Spleen (tissue), 11 donors: ENCODE results near the gene HJURP. TPM values are rescaled to one million over a fixed set of nuclear protein-coding genes. Genes with fewer than 3 reads are reported as not detected.

Source experiments
- DNase-seq: peaks from one replicate; pipeline ENCODE4 v3.0.0-alpha.2; 2020
- H3K27ac ChIP-seq, 8 donors: fragments of 200-600 bp; sonication (generic) in 7 of 8; 1 replicate in 4 of 8; 2 replicates in 4 of 8; pipeline versions ENCODE4 v1.5.0 to v1.8.0; 2016 to 2021; ENCODE audit warnings: inconsistent platforms in 4 of 8, mild to moderate bottlenecking in 4 of 8, moderate library complexity in 1 of 8
- H3K27me3 ChIP-seq, 7 donors: fragments of 200-600 bp; sonication (generic) in 6 of 7; replicated peaks in 1 of 7; 1 replicate in 4 of 7; 2 replicates in 3 of 7; pipeline versions ENCODE4 v1.5.0 to v1.8.0; 2016 to 2021; ENCODE audit warnings: inconsistent platforms in 3 of 7, mild to moderate bottlenecking in 1 of 7
- H3K36me3 ChIP-seq, 6 donors: fragments of 200-600 bp; sonication (generic) in 5 of 6; 1 replicate in 4 of 6; 2 replicates in 2 of 6; pipeline versions ENCODE4 v1.5.0 to v1.8.0; 2016 to 2021; ENCODE audit warnings: inconsistent platforms in 2 of 6
- H3K4me1 ChIP-seq, 6 donors: fragments of 200-600 bp; sonication (generic) in 5 of 6; 1 replicate in 3 of 6; 2 replicates in 3 of 6; pipeline versions ENCODE4 v1.5.0 to v1.8.0; 2016 to 2021; ENCODE audit warnings: inconsistent platforms in 3 of 6
- H3K4me3 ChIP-seq, 8 donors: fragments of 200-600 bp; sonication (generic) in 7 of 8; 1 replicate in 4 of 8; 2 replicates in 4 of 8; pipeline versions ENCODE4 v1.5.0 to v1.8.0; 2016 to 2021; ENCODE audit warnings: inconsistent platforms in 4 of 8, mild to moderate bottlenecking in 4 of 8, moderate library complexity in 2 of 8
- H3K9me3 ChIP-seq, 8 donors: fragments of 200-600 bp; sonication (generic) in 7 of 8; 1 replicate in 4 of 8; 2 replicates in 4 of 8; pipeline versions ENCODE4 v1.5.0 to v1.8.0; 2016 to 2021; ENCODE audit warnings: inconsistent platforms in 4 of 8
- CTCF ChIP-seq, 11 experiments: fragments of 200-600 bp in 7 of 11; fragments of 450-650 bp in 4 of 11; sonication (generic) in 4 of 11; IDR thresholded peaks in 8 of 11; conservative IDR thresholded peaks in 3 of 11; 1 replicate in 7 of 11; 2 replicates in 4 of 11; pipeline versions ENCODE4 v1.4.0 to v1.8.0; 2016 to 2021; ENCODE audit warnings: antibody characterized with exemption in 11 of 11, inconsistent platforms in 4 of 11, mild to moderate bottlenecking in 1 of 11
- POLR2A ChIP-seq, 3 donors: fragments of 450-650 bp; IDR thresholded peaks; one replicate each; pipeline ENCODE4 v1.5.1; 2017; ENCODE audit warnings: antibody characterized with exemption in 3 of 3, mild to moderate bottlenecking in 1 of 3
- POLR2AphosphoS5 ChIP-seq, 3 donors: sonication (generic); formaldehyde crosslinking; IDR thresholded peaks; one replicate each; pipeline ENCODE4 v1.5.1; 2017; ENCODE audit warnings: antibody characterized with exemption in 3 of 3
- WGBS, 5 donors: extraction: QIAGEN DNeasy Blood & Tissue Kit in 3 of 5; methylation state at CpG; one replicate each; pipeline versions ENCODE4 v1.1.5 to v1.1.7; 2013 to 2018; 5-methylcytosine and 5-hydroxymethylcytosine counted together
- intact Hi-C: fragments of 100-400 bp; cut with DNase I; formaldehyde crosslinking; loops from one replicate; pipeline ENCODE4 v1.15.0; 2023; ENCODE audit warnings: low total_unique reads
- polyA plus RNA-seq, 3 donors: library from polyadenylated mRNA; stranded (reverse); fragments of 200-250 nt; gene quantifications; one replicate each; pipeline ENCODE4 v1.2.1, GENCODE V29; 2013
- total RNA-seq, 7 donors: library from RNA; depleted of rRNA in 3 of 7; stranded (reverse); fragments of >200 nt in 3 of 7; fragmentation: NEBNext Ultra II Directional in 4 of 7; extraction: Animal tissue kit (Norgen Biotek cat#: 25700) in 4 of 7; gene quantifications; one replicate each; pipeline versions ENCODE4 v1.1.0 to v1.2.1, GENCODE V29; 2016 to 2021
- donor health status: healthy with polysubstance abuse.
- donor health status: DM: no; HTN: no; CAD: no; lungs with moderate emphysema.
- donor health status: DM: no; HTN: no; CAD: no.
- donor health status: Bipolar disorder and iron deficiency.
- donor health status: healthy.
- donor health status: DM: no; HTN: no; CAD: no.
- donor health status: DM: yes; HTN: yes; CAD: no.

HJURP gene
- total and polyA plus RNA-seq, 10 donors = 1.4 to 7.4 (median 5.2) TPM

- DNase-seq = peak; percentile 83
- Histone ChIP-seq H3K36me3 (peaks cover 0 to 4% (median 0%) of the 10 kb centered on the region in 6 donors), H3K27ac (peak within 1 kb of the TSS in 4 of 8 donors; percentile 47 to 62 (median 54)), H3K4me1 (peaks cover 0 to 14% (median 1%) of the 10 kb centered on the region in 6 donors), H3K9me3 (peaks cover 0 to 44% (median 28%) of the 10 kb centered on the region in 8 donors), H3K27me3 (peaks cover 0 to 27% (median 0%) of the 10 kb centered on the region in 7 donors), H3K4me3 (peak within 1 kb of the TSS; percentile 31 to 71 (median 43))
- WGBS, 5 donors = 12 to 16% (median 12%) methylated on average over 50 of the region's 50 CpGs
- intact Hi-C loops = no loop called here
- TF ChIP-seq POLR2A (IDR thresholded peaks at IDR 0.05) = no peak
- TF ChIP-seq CTCF (IDR thresholded peaks at IDR 0.05 in 8 of 11, conservative IDR thresholded peaks at IDR 0.05 in 3 of 11) = no peak
- TF ChIP-seq POLR2AphosphoS5 (IDR thresholded peaks at IDR 0.05) = peak; percentile 68 to 76 (median 74)
Measured at GRCh38 chr2:233867993-233868532, 13.7 kb upstream of the HJURP start, which contains the start of gene MSL3B. TSS of gene MSL3B (minus strand) at chr2:233868386.

DNA sequence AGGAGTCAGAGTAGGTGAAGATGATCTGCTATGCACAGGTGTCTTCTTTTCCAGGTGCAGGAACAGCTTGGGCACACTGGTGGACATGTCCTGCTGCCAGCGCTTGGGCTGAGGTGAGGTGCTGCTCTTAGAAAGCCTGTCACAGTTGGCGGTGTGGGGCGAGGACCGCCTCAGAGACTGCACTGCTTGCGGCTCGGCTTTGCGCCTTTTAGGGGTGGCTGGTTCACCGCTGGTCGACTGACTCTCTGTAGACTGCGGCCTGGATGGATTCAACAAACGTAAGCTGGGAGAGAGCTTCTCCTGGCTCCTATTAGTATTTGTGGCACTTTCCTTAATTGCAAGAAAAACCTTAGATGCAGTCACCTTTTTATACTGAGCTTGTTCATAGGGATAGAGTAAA, 12.1 kb upstream of the HJURP start:
- Histone ChIP-seq H3K9me3 (peaks cover 0 to 44% (median 28%) of the 10 kb centered on the region in 8 donors), H3K4me3 (no peak overlapping the region), H3K36me3 (peaks cover 0 to 4% (median 0%) of the 10 kb centered on the region in 6 donors), H3K27ac (no peak overlapping the region), H3K4me1 (peaks cover 0 to 14% (median 1%) of the 10 kb centered on the region in 6 donors), H3K27me3 (peaks cover 0 to 25% (median 0%) of the 10 kb centered on the region in 7 donors)
- TF ChIP-seq CTCF (IDR thresholded peaks at IDR 0.05 in 8 of 11, conservative IDR thresholded peaks at IDR 0.05 in 3 of 11) (no peak), POLR2A (IDR thresholded peaks at IDR 0.05) (no peak), POLR2AphosphoS5 (IDR thresholded peaks at IDR 0.05) (no peak)
- intact Hi-C loops = no loop called here
- WGBS, 5 donors = 95 to 98% (median 97%) methylated on average over 11 of the region's 11 CpGs
- no peak for DNase-seq

- WGBS, 5 donors = 83 to 94% (median 92%) methylated on average over 3 of the region's 3 CpGs
- peaks cover 0 to 43% (median 28%) of the 10 kb centered on the region in 8 donors for H3K9me3 ChIP-seq
- no peak overlapping the region for H3K27ac ChIP-seq
- intact Hi-C loops = no loop called here
- H3K4me1 ChIP-seq = peaks cover 0 to 14% (median 1%) of the 10 kb centered on the region in 6 donors
- no peak overlapping the region for H3K4me3 ChIP-seq
- peaks cover 0 to 19% (median 0%) of the 10 kb centered on the region in 7 donors for H3K27me3 ChIP-seq
- TF ChIP-seq CTCF (IDR thresholded peaks at IDR 0.05 in 8 of 11, conservative IDR thresholded peaks at IDR 0.05 in 3 of 11) = no peak
- no peak for TF ChIP-seq POLR2AphosphoS5 (IDR thresholded peaks at IDR 0.05)
- no peak for TF ChIP-seq POLR2A (IDR thresholded peaks at IDR 0.05)
- no peak for DNase-seq
- peaks cover 0 to 4% (median 0%) of the 10 kb centered on the region in 6 donors for H3K36me3 ChIP-seq
Measured at GRCh38 chr2:233865838-233866237, 11.5 kb upstream of the HJURP start.

GRCh38 chr2:233862261-233862768, 8.0 kb upstream of the HJURP start:
- no peak for DNase-seq
- Histone ChIP-seq H3K27ac (no peak overlapping the region), H3K4me1 (peaks cover 0 to 5% (median 0%) of the 10 kb centered on the region in 6 donors), H3K4me3 (no peak overlapping the region), H3K9me3 (peaks cover 0 to 29% (median 11%) of the 10 kb centered on the region in 8 donors), H3K36me3 (peaks cover 0 to 4% (median 0%) of the 10 kb centered on the region in 6 donors), H3K27me3 (no peaks in the 10 kb centered on the region)
- TF ChIP-seq CTCF (IDR thresholded peaks at IDR 0.05 in 8 of 11, conservative IDR thresholded peaks at IDR 0.05 in 3 of 11) = no peak
- TF ChIP-seq POLR2A (IDR thresholded peaks at IDR 0.05) = no peak
- TF ChIP-seq POLR2AphosphoS5 (IDR thresholded peaks at IDR 0.05) = no peak
- 67 to 93% (median 76%) methylated on average over 4 of the region's 4 CpGs for WGBS, 5 donors
- intact Hi-C loops = no loop called here
